HuH-7 (cell line): ENCODE measurements around the gene CTSH.
"Not testable (repeated sequence)": the region's sequence is repeated elsewhere in the genome, so short reads cannot be mapped to it uniquely, and the experiment has no call there.

Source experiments
- DNase-seq: peaks from one replicate; pipeline ENCODE4 v3.0.0; 2011; ENCODE audit warnings: low spot score

CTSH gene

GRCh38 chr15:78880813-78881212 is 64.0 kb downstream of the CTSH start:
- DNase-seq = no peak

DNA sequence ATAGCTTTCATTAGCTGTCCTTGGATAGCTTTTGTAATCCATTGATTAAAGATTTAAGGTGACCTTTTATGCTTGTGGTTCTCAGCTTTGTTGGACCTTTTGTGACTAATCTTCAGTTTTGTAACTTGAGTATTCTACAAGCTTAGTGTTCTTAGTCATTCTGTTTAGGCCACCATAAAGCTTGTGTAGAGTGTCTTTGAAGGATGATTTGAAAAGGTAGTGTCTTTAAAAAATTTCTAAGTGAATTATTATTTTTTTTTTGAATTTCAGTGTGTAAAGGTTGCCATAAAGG is 64.7 kb downstream of the CTSH start:
- DNase-seq = no peak

DNA sequence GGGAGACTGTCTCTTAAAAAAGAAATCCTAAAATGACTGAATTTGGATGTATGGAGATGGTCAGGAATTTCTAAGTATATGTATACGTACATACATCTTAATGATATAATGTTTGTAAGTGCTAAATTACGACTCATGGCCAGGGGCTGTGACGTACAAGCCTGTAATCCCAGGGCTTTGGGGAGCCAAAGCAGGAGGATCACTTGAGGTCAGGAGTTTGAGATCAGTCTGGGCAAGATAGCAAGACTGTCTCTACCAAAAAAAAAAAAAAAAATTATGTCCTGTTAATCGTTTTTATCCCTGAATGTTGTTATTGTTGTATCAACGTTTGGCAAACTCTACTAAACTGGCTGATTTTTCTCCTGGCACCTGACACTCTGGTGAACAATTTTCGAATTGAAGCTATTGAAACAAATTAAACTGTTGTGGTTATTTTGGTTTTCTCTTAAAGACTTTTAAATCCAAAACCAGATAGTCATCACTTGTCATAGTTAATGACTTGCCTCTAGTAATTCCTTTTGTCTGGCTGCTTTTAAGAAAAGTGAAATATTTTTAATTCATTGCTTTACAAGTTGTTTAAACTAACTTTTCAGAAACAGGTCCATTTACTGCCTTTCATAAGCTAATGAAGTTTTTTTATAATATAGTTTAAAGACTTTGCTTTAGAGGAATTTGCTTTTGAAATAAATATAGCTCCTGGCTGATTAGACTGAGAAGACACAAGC is 65.2 kb downstream of the CTSH start:
- no peak for DNase-seq

DNA sequence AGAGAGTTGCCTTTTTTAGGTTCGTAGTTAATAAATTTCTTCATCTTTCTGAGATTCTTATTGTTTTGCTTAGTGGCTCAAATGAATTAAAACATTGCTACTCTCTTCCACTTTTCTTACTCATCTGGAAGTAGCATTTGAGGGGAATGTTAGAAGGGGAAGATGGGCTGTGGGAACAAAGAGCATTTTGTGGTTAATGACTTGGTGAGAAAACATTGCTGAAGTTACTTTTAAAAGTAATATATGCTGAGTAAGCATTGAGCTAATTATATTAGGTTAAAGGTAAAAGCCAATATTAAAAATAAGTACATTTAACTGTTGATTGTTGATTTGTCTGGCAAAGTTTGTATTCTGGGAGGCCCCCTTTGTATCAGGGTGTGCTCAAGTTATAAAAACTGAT is 66.5 kb downstream of the CTSH start:
- no peak for DNase-seq

- not testable (repeated sequence) for DNase-seq
These were observed 67.9 kb downstream of the CTSH start for GRCh38 chr15:78876954-78877353.

- no peak for DNase-seq
These were observed 69.5 kb downstream of the CTSH start for GRCh38 chr15:78875107-78875914.

GRCh38 chr15:78873793-78874765 is 70.8 kb downstream of the CTSH start:
- DNase-seq = no peak

DNA sequence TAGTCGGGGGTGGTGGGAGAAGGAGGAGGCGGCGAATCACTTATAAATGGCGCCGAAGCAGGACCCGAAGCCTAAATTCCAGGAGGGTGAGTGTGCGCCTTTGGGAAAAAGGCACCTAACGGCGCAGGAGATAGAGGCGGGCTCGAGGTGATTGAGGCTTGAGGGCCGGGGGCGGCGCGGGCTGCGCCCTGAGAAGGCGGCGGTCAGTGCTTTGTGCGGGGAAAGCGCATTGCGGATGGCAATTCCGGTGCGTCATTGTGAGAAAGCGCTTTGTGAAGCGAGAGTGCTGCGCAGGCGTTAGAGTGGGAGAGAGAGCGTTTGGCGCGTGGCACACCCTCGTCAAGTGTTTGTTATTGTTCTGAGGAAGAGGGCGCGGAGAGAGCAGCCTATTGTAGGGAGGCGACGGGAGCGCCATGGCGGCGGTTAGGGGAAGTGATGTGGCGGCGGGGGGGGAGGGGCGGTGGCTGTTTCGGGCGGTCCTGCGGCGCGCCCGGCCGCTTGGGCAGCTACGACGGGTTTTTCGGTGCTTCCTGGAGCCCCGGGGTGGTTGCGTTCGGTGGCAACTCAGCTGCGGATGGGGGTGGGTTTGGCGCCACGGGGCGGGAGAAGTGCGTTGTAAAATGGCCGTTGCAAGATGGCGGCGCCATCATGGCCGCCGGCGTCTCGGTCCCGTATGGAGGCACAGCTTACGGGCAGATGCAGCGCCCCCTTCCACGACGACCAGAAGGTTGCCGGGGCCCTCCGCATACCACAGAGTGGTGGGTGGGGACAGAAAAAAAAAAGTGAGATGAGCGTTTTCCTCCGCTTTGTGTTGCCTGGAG is 71.7 kb downstream of the CTSH start:
- DNase-seq = peak; percentile 70

DNA sequence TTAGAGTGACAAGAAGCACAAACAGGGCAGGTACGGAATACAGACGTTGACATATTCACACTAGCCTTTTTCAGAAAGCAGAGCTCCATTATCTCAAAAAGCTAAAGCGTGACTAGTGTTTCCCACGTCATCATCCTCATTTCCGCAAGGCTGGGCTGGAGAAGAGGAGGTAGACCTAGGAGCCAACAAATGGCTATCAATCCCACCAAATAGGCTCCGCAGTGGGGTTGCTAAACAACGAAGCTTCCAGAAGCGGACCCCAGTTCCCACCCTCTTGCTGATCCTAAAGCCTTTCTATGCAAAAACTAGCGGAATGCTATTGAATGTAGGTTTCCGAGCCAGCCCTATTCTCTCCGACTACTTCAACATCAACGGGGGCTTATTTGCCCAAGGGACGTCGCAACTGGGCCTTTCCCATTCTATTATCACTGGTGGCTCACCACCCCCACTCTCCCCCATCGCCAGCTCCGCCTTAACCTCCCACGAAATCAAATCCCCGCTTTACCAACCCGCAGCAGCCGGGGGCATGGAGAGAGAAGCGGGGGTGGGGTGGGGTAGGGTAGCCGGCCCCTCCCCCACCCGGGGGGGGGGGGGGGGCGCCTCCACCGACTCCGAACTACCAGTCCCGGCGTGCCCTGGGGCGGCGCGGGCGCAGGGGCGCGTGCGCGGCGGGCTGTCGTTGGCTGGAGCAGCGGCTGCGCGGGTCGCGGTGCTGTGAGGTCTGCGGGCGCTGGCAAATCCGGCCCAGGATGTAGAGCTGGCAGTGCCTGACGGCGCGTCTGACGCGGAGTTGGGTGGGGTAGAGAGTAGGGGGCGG is 72.5 kb downstream of the CTSH start, which contains the start of gene MORF4L1:
TSS of gene MORF4L1 (plus strand) at position 736 of the 817 bp plus-strand sequence. CDS start 128 bp downstream, outside the sequence.
- peak; percentile 91 for DNase-seq

DNA sequence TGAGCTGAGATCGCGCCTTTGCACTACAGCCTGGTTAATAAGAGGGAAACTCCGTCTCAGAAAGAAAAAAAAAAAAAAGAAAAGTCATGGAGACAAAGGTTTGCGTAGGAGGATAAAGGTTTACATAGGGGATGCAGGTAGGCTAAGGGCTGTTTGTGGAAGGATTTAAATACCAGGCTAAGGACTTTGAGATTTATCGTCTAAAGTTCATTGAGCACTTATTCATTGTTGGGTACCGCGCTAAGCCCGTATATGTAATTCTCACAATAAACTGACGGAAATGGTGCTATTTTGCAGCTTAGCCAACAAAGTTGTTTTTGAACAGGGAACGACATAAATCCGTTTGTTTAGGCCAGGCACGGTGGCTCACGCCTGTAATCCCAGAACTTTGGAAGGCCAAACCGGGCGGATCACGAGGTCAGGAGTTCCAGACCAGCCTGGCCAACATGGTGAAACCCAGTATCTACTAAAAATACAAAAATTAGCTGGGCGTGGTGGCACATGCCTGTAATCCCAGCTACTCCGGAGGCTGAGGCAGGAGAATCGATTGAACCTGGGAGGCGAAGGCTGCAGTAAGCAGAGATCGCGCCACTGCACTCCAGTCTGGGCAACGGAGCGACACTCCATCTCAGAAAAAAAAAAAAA is 73.2 kb downstream of the CTSH start:
- DNase-seq = not testable (repeated sequence)
